Right kidney (tissue), 1 donor: ENCODE results near the gene BTN3A1.
A peak's percentile ranks its signal among the peaks of the same experiment; 100 is the strongest.
"Not testable (repeated sequence)": the region's sequence is repeated elsewhere in the genome, so short reads cannot be mapped to it uniquely, and the experiment has no call there.

ENCODE experiments used
- DNase-seq: peaks from one replicate; pipeline ENCODE4 v3.0.0-alpha.2; 2016

BTN3A1 gene

DNA sequence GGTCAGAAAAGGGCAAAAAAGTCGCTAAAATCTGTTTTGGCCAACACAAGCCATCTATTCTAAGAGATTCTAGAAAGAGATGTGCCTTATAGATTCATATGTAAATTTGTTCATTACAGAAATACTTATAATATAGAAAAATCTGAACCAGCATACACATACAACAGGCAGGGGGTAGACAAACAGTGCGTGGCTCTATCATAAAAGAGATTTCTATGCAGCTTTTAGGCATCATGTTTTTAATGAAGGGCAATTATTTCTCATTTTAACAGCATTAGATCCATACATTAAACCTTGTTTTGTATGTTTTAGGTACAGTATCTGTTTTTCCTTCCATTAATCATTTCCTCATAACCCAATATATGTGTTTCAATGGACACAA lies 38.9 kb downstream of the BTN3A1 start:
- no peak for DNase-seq

GRCh38 chr6:26441977-26442376 lies 39.9 kb downstream of the BTN3A1 start:
- no peak for DNase-seq

DNA sequence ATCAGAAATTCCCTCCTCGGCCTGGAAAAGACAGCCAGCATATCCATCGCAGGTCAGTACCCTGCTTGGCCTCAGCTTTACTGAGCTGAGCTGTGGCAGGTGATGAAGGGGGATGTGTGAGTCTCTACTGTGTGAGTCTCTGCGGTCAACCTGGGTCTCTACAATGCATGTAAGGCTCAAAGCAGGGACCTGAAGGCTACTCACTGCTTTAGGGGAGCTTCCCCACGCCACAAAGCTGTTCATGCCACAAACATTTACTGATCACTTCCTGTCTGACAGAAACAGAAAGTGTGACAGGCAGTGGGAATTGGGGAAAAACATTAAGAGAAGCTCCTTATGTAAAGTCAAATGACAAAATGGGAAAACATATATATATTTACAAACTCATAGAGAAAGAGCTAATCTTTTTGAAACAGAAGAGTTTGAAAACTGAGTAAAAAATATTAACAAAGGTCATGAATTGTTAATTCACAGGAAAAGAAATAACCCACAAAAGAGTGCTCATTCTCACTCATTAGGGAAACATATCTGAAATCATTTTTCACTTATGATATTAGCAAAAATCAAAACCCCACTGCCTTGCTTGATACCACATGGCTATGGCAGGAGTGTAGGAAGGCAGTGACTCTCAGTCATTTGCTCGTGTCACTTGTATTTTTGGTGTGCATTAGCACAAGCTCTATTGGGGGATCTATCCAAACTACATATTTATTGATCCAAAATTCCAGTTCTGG lies 44.0 kb downstream of the BTN3A1 start:
- DNase-seq: no peak

- no peak for DNase-seq
These were observed 45.2 kb downstream of the BTN3A1 start for GRCh38 chr6:26447257-26447656.

- no peak for DNase-seq
These were observed 48.2 kb downstream of the BTN3A1 start for GRCh38 chr6:26450240-26450639.

- no peak for DNase-seq
These were observed 50.7 kb downstream of the BTN3A1 start for GRCh38 chr6:26452631-26453235.

DNA sequence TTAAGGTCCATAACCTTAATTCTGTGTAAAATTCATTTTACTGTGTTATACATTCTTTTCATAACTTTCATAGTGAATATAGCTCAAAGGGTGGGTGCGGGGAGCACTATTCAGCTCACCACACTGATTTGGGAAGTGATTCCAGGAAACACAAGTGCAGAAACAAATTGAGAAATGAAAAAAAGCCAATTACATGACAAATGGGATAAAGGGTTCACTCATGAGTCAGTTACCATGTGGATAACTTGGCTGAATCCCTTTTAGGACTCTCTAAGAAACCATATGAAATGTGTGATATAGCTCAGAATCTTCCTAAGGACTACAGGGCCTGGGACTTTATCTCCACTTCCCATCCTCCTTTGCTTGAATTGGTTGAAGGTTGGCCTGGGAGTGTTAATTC lies 52.6 kb downstream of the BTN3A1 start:
- DNase-seq: no peak

DNA sequence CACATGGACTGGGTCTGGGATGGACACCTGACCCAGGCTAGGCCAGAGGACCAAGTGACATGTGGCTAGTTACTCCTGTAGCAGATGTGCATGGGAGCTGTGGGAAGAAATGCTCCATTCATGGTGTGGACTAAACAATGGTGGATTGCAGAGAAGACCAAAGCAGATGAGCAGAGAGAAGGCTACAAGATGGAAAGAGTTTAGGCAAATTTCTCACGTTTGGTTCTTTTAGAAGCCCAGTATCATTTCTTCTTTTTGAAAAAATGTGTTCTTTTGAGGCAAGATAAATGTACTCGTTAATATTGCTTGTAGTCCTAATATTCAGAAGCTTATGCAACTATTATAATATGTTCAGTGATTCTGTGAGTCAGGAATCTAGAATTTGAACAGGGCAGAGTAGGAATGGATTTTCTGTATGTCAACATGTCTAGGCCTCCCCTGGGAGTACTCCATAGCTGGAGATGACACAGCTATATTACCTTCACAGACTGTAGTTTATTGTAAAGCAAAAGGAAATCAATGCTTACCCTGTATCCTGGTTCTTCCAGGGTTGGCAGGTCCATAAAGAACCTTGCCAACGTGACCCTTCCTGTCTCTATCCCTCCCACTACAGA lies 53.4 kb downstream of the BTN3A1 start:
- no peak for DNase-seq

DNA sequence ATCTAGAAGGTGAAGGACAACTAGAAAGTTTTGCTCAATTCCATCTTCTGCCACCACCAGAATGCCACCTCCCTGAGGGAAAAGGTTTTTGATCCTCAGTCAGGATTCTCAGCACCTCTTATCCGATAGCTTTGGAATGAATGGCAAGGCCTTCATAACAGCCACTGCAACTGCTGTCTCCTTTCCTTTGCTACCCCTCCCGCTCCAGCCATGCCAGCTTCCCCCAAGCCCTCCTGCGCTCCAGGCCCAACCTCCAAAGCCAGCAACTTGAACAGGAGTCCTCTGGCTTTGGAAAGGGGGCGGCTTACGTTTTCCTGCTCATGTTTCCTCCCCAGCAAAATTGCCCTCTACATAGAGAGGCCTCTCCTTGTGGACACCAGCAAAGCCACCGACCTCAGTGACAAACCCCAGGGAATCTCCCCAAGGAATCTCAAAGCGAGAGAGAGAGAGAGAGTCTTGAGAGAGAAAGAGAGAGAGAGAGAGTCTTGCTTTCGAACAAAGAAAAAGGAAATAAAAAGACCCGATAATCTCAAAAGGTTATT lies 55.3 kb downstream of the BTN3A1 start:
- peak; percentile 89 for DNase-seq

GRCh38 chr6:26457806-26458688 lies 56.0 kb downstream of the BTN3A1 start, which contains the start of gene BTN2A1:
Gene BTN2A1 (plus strand): TSS chr6:26457955. CDS start chr6:26458637, 682 bp downstream.
- peak; percentile 84 for DNase-seq

DNA sequence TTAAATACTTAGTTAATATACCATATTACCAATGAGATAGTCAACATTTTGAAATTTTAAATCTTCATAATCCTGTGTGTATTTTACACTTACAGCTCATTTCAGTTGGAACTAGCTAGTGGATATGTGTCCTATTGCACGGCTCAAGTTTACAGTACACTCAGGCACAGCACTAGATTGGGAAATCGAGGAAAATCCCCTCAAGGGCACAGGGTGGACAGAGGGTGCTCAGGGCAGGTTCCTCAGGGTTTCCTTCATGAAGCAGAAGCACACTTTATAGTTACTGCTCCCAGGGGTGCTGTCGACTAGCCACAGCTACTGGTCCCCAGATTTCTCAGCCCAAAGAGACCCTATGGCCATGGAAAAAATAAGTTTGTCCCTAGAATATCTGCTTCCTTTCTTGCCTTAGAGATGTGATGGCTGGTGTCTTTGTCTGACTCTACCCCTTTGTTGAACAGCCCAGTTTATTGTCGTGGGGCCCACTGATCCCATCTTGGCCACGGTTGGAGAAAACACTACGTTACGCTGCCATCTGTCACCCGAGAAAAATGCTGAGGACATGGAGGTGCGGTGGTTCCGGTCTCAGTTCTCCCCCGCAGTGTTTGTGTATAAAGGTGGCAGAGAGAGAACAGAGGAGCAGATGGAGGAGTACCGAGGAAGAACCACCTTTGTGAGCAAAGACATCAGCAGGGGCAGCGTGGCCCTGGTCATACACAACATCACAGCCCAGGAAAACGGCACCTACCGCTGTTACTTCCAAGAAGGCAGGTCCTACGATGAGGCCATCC lies 57.1 kb downstream of the BTN3A1 start:
- DNase-seq: no peak

- not testable (repeated sequence) for DNase-seq
These were observed 59.3 kb downstream of the BTN3A1 start for GRCh38 chr6:26461353-26461752.

- no peak for DNase-seq
These were observed 61.9 kb downstream of the BTN3A1 start for GRCh38 chr6:26464014-26464413.

DNA sequence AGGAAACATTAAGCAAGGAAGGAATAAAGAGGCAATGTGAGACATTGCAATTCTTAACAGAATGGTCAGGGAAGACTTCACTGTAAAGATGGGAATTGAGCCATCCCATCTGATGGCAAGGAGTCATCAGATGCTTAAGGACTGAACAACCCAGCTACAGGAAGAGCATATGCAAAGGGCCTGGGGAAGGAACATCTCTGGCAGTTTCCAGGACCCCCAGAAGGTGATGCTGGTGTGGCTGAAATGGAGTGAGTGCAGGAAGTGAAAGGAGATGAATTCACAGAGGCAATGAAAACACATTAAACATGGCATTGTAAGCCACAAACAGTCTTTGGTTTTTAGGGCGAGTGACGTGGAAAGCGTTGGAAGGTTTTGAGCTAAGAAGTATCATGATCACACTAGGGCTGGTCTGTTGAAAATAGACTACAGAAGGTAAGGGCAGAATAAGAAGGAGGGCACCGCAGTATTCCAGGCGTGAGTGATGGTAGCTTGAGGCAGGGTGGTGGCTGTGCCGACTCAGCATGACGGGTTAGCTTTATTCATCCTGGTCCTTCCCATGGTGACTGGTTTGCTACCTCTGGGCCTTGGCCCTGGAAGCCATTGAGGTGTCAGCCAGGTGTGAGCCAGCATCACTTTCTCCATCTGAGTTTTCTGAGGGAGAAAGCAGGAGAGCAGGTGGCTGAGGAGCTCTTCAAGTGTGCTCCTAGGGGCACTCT lies 62.5 kb downstream of the BTN3A1 start:
- DNase-seq: no peak
